Measurements from ENCODE around the gene MAGEF1. TPM values are rescaled to one million over a fixed set of nuclear protein-coding genes. Genes with fewer than 3 reads are reported as not detected.

MAGEF1 gene
- total and polyA plus RNA-seq, 10 donors, result 16.5 to 42.1 (median 20.8) TPM

- Histone ChIP-seq H3K36me3 (no peaks in the 10 kb centered on the region), H3K27me3 (replicated peaks in 1 of 7) (peaks cover 0 to 4% (median 0%) of the 10 kb centered on the region in 7 donors), H3K9me3 (no peaks in the 10 kb centered on the region), H3K4me3 (peak overlapping the region in 1 of 8 donors; percentile 15), H3K4me1 (peaks cover 7 to 44% (median 29%) of the 10 kb centered on the region in 6 donors), H3K27ac (peak overlapping the region in 3 of 8 donors; percentile 38 to 64 (median 43))
- 16 to 28% (median 16%) methylated on average over 17 of the region's 17 CpGs for WGBS, 5 donors
- peak; percentile 87 for DNase-seq
- intact Hi-C loops (cut with DNase I; ENCODE audit: low total_unique reads), result no loop called here
- TF ChIP-seq CTCF (IDR thresholded peaks at IDR 0.05 in 8 of 11, conservative IDR thresholded peaks at IDR 0.05 in 3 of 11) (no peak), POLR2AphosphoS5 (IDR thresholded peaks at IDR 0.05) (peak in 2 of 3 donors; percentile 29 to 41)
Observed at GRCh38 chr3:184687363-184688015, 24.4 kb downstream of the MAGEF1 start.

DNA sequence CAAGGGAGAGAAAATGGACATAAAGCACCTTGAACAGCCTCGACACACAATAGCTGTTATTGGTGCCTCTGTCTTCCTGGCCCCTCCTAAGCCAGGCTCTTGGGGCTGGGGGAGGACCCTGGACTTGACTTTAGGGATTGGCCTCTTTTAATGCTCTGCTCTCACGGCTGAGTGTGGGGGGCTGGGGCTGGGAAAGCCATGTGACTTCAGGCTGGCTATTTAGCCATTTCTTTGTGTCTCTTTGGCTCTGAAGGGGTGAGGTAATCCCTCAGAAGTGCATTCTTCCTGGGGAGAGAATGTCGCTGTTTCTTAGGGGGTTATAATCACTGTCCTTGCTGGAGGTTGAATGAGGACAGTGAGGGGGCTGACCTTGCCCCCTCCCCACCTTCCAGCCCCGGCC, 26.2 kb downstream of the MAGEF1 start:
- Histone ChIP-seq H3K9me3 (no peaks in the 10 kb centered on the region), H3K4me3 (no peak overlapping the region), H3K36me3 (no peaks in the 10 kb centered on the region), H3K27me3 (replicated peaks in 1 of 7) (peaks cover 0 to 4% (median 0%) of the 10 kb centered on the region in 7 donors), H3K27ac (no peak overlapping the region), H3K4me1 (peaks cover 0 to 26% (median 13%) of the 10 kb centered on the region in 6 donors)
- 53 to 67% (median 60%) methylated on average over 4 of the region's 4 CpGs for WGBS, 5 donors
- DNase-seq, result no peak
- intact Hi-C loops (cut with DNase I; ENCODE audit: low total_unique reads), result no loop called here
- no peak for TF ChIP-seq POLR2AphosphoS5 (IDR thresholded peaks at IDR 0.05)
- no peak for TF ChIP-seq POLR2A (IDR thresholded peaks at IDR 0.05)
- no peak for TF ChIP-seq CTCF (IDR thresholded peaks at IDR 0.05 in 8 of 11, conservative IDR thresholded peaks at IDR 0.05 in 3 of 11)

DNA sequence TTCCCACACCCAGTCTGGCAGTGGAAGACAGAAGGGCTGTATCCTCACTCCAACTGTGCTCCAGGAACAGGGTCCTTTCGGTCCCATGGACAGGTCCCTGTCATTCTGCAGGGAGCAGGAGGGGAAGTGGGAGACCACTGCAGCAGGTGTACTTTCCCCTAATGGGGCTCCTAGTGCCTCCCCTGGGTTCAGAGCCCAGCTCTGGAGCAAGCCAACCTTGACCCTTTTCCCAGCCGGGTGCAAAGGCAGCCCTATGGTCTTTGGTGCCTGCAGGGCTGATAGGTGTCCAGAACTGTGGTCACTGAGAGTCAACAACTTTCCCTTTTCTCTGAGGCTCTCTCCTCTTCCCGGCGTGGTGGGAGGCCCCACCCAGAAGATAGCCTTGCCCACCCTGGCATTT, 26.8 kb downstream of the MAGEF1 start:
- Histone ChIP-seq H3K9me3 (no peaks in the 10 kb centered on the region), H3K27ac (no peak overlapping the region), H3K36me3 (no peaks in the 10 kb centered on the region), H3K27me3 (replicated peaks in 1 of 7) (peaks cover 0 to 4% (median 0%) of the 10 kb centered on the region in 7 donors), H3K4me1 (peaks cover 0 to 20% (median 13%) of the 10 kb centered on the region in 6 donors), H3K4me3 (no peak overlapping the region)
- no peak for DNase-seq
- TF ChIP-seq POLR2AphosphoS5 (IDR thresholded peaks at IDR 0.05) (no peak), POLR2A (IDR thresholded peaks at IDR 0.05) (no peak), CTCF (IDR thresholded peaks at IDR 0.05 in 8 of 11, conservative IDR thresholded peaks at IDR 0.05 in 3 of 11) (no peak)
- 67 to 85% (median 75%) methylated on average over 3 to 4 of the region's 4 CpGs for WGBS, 5 donors
- intact Hi-C loops (cut with DNase I; ENCODE audit: low total_unique reads), result no loop called here

DNA sequence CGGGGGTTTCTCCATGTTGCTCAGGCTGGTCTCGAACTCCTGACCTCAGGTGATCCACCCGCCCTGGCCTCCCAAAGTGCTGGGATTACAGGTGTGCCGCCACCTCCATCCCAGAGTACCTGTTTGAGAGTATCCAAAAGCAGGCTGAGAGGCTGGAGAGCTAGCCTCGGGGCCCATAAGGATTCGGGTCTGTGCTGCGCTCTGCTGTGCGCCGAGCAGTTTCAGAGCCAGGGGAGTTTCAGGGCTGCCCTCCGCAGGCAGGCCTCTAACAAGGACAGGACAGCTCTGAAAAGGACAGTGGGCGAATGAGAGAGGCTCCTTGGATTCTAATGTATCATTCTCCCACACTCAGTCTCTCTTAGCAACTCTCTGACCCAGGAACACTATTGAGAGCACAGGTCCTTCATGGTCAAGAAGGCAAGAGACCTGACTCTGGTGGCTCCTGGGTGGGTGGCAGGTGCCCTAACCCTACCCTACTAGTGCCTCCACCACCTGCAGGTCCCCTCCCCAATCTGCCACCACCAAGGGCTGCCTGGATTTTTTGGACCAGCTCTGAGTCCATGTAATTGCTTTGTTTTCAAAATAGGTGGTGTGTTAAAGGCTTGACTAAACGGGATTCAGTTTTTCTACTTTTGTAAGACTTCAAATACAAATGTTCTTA, 27.8 kb downstream of the MAGEF1 start:
- H3K9me3 ChIP-seq, result no peaks in the 10 kb centered on the region
- H3K4me3 ChIP-seq, result no peak overlapping the region
- intact Hi-C loops (cut with DNase I; ENCODE audit: low total_unique reads), result no loop called here
- H3K27me3 ChIP-seq (replicated peaks in 1 of 7), result peaks cover 0 to 4% (median 0%) of the 10 kb centered on the region in 7 donors
- H3K4me1 ChIP-seq, result peaks cover 0 to 26% (median 17%) of the 10 kb centered on the region in 6 donors
- no peak for TF ChIP-seq POLR2A (IDR thresholded peaks at IDR 0.05)
- TF ChIP-seq CTCF (IDR thresholded peaks at IDR 0.05 in 8 of 11, conservative IDR thresholded peaks at IDR 0.05 in 3 of 11), result no peak
- TF ChIP-seq POLR2AphosphoS5 (IDR thresholded peaks at IDR 0.05), result no peak
- peak; percentile 55 for DNase-seq
- WGBS, 5 donors, result 90 to 98% (median 94%) methylated on average over 12 of the region's 12 CpGs
- no peaks in the 10 kb centered on the region for H3K36me3 ChIP-seq
- no peak overlapping the region for H3K27ac ChIP-seq
